B cell (primary cell): ENCODE data around the gene CPED1. TPM values are rescaled to one million over a fixed set of nuclear protein-coding genes. Genes with fewer than 3 reads are reported as not detected.
A peak's percentile ranks its signal among the peaks of the same experiment; 100 is the strongest.

Experiments
- ATAC-seq: fragments of 200-7000 bp; cut with Tn5 transposase; one replicate; pipeline ENCODE4 v1.10.0; 2021; ENCODE audit warnings: low read depth, mild to moderate bottlenecking, moderate number of reproducible peaks, moderate library complexity
- CTCF ChIA-PET: fragments of 350-600 bp; sonication (Branson Sonifier 250); formaldehyde crosslinking; loops from one replicate; lab custom pipeline; 2021; ENCODE audit warnings: antibody characterized with exemption, inconsistent platforms; lab: Charles Lee
- POLR2A ChIA-PET: fragments of 350-600 bp; sonication (Branson Sonifier 250); formaldehyde crosslinking; loops from one replicate; lab custom pipeline; 2021; ENCODE audit warnings: antibody characterized with exemption; lab: Charles Lee
- DNase-seq: peaks from one replicate; pipeline ENCODE4 v3.0.0; 2013
- H2AFZ ChIP-seq: 2 replicates; pipeline ENCODE4 v1.6.1; 2012; ENCODE audit warnings: mild to moderate bottlenecking, low read depth, low read length; ENCODE audit not compliant: insufficient read depth, poor library complexity, severe bottlenecking
- H3K27ac ChIP-seq, 2 donors: 1 replicate in 1 of 2; 2 replicates in 1 of 2; pipeline ENCODE4 v1.5.1; 2012 to 2013; ENCODE audit warnings: low read length in 2 of 2, mild to moderate bottlenecking in 2 of 2, moderate library complexity in 1 of 2
- H3K27me3 ChIP-seq, 4 experiments: fragments of 200-600 bp in 1 of 4; sonication (generic) in 1 of 4; replicated peaks in 1 of 4; 1 replicate in 2 of 4; 2 replicates in 2 of 4; pipeline versions ENCODE4 v1.6.1 to v1.7.0; 2013 to 2016; ENCODE audit warnings: low read length in 3 of 4, mild to moderate bottlenecking in 2 of 4, mixed read lengths in 1 of 4, moderate library complexity in 1 of 4; ENCODE audit not compliant: insufficient read depth in 4 of 4, control insufficient read depth in 3 of 4; ENCODE audit errors: control extremely low read depth in 1 of 4
- H3K36me3 ChIP-seq, 2 experiments: replicated peaks in 1 of 2; 1 replicate in 1 of 2; 2 replicates in 1 of 2; pipeline versions ENCODE4 v1.6.1 to v1.7.1; 2013; ENCODE audit warnings: low read length in 1 of 2; ENCODE audit not compliant: insufficient read depth in 2 of 2, control insufficient read depth in 1 of 2; ENCODE audit errors: control extremely low read depth in 1 of 2, extremely low read depth in 1 of 2
- H3K4me1 ChIP-seq, 2 donors: fragments of 200-600 bp in 1 of 2; sonication (generic) in 1 of 2; 1 replicate in 1 of 2; 2 replicates in 1 of 2; pipeline versions ENCODE4 v1.5.1 to v1.6.1; 2013 to 2017; ENCODE audit warnings: low read length in 2 of 2; ENCODE audit not compliant: control insufficient read depth in 2 of 2, insufficient read depth in 2 of 2
- H3K4me2 ChIP-seq: replicated peaks from 2 replicates; pipeline ENCODE3; 2012; ENCODE audit warnings: mild to moderate bottlenecking, low read depth, low read length; ENCODE audit not compliant: poor library complexity, severe bottlenecking
- H3K4me3 ChIP-seq, 5 experiments: fragments of 200-600 bp in 1 of 5; sonication (generic) in 1 of 5; 1 replicate in 3 of 5; 2 replicates in 2 of 5; pipeline versions ENCODE4 v1.5.1 to v1.7.0; 2011 to 2016; ENCODE audit warnings: low read length in 4 of 5, mild to moderate bottlenecking in 4 of 5, low read depth in 2 of 5, control low read depth in 1 of 5, moderate library complexity in 1 of 5; ENCODE audit not compliant: insufficient read depth in 1 of 5; ENCODE audit errors: control extremely low read depth in 1 of 5, extremely low read depth in 1 of 5
- H3K79me2 ChIP-seq: fragments of 200-600 bp; sonication (generic); one replicate; pipeline ENCODE4 v1.6.0; 2016; ENCODE audit warnings: low read length; ENCODE audit not compliant: control insufficient read depth, insufficient read depth
- H3K9ac ChIP-seq: fragments of 200-600 bp; sonication (generic); 2 replicates; pipeline ENCODE4 v1.6.1; 2017; ENCODE audit warnings: mild to moderate bottlenecking, low read length, moderate library complexity
- H3K9me3 ChIP-seq, 3 donors: one replicate each; pipeline versions ENCODE4 v1.6.1 to v1.7.1; 2013; ENCODE audit warnings: low read length in 2 of 3; ENCODE audit not compliant: control insufficient read depth in 2 of 3, insufficient read depth in 1 of 3; ENCODE audit errors: control extremely low read depth in 1 of 3
- H4K20me1 ChIP-seq: 2 replicates; pipeline ENCODE4 v1.6.0; 2012; ENCODE audit warnings: mild to moderate bottlenecking, low read length; ENCODE audit not compliant: insufficient read depth, control insufficient read depth, poor library complexity, severe bottlenecking
- H3K27ac Mint-ChIP-seq: one replicate; pipeline ENCODE4 v1.8.0; 2021; ENCODE audit warnings: mixed read lengths
- H3K27me3 Mint-ChIP-seq: one replicate; pipeline ENCODE4 v1.8.0; 2021; ENCODE audit warnings: mixed read lengths
- H3K4me1 Mint-ChIP-seq: one replicate; pipeline ENCODE4 v1.8.0; 2021; ENCODE audit warnings: mixed read lengths
- H3K4me3 Mint-ChIP-seq: one replicate; pipeline ENCODE4 v1.8.0; 2021; ENCODE audit warnings: mixed read lengths
- H3K9me3 Mint-ChIP-seq: one replicate; pipeline ENCODE4 v1.8.0; 2022; ENCODE audit warnings: mixed read lengths; ENCODE audit not compliant: insufficient read depth
- EZH2 ChIP-seq: IDR thresholded peaks from 2 replicates; pipeline ENCODE4 v1.6.1; 2012; ENCODE audit warnings: borderline replicate concordance, low read depth, mild to moderate bottlenecking, moderate library complexity, low read length; ENCODE audit not compliant: insufficient read depth, poor library complexity, severe bottlenecking
- WGBS: methylation state at CpG from one replicate; pipeline ENCODE4 v1.1.5; 2013; ENCODE audit warnings: missing lambda C conversion rate; ENCODE audit not compliant: insufficient coverage; 5-methylcytosine and 5-hydroxymethylcytosine counted together
- intact Hi-C: fragments of 100-400 bp; cut with micrococcal nuclease; formaldehyde crosslinking; loops from one replicate; pipeline ENCODE4 v1.10.0; 2022
- polyA plus RNA-seq: library from polyadenylated mRNA; depleted of rRNA; stranded (reverse); fragments of >200 nt; gene quantifications from 2 replicates; pipeline ENCODE4 v1.2.3, GENCODE V29; 2012
- total RNA-seq, 2 donors: library from RNA; stranded (reverse); fragments of 120-200 nt in 1 of 2; gene quantifications; 1 replicate in 1 of 2; 2 replicates in 1 of 2; pipeline versions ENCODE4 v1.2.3 to v1.2.4, GENCODE V29; 2013 to 2022
- TF ChIP-seq, protein P1 (sequence below): fragments of 200-600 bp; IDR thresholded peaks from one replicate; pipeline ENCODE4 v1.8.0; 2022; ENCODE audit warnings: antibody characterized with exemption, mild to moderate bottlenecking

Gene CPED1
- total and polyA plus RNA-seq, 2 donors (not counting 1 experiment from before 2014, with no cell fraction given), result 0.44 to 3.8 TPM

DNA sequence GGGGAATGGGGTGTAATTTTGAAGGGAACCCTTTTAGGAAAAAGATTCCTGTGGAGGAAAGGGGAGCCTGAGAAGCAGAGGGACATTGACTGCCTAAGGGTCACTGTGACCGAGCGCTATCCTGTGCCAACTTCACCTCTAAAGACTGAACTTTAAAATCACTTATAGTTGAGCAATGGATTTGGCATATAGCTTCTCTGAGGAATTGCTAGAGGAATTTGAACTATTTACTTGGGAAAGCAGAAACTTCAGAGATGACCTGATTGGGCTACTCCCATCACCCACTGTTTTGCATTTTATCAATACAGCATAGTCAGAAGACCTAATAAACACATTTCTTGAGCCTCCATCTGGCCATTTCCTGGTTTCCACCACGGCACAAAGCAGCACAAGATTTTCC lies 316.6 kb downstream of the CPED1 start:
- peaks cover 24 to 26% of the 10 kb centered on the region in 2 donors for H3K4me1 ChIP-seq
- ATAC-seq (no peak), DNase-seq (no peak)
- Mint-ChIP-seq H3K27ac (no peak overlapping the region), H3K9me3 (no peaks in the 10 kb centered on the region), H3K27me3 (no peaks in the 10 kb centered on the region), H3K4me1 (peaks cover 50% of the 10 kb centered on the region), H3K4me3 (no peak overlapping the region)
- POLR2A ChIA-PET, result interaction anchor here (1.1 kb wide), 1 partner anchor 9 kb away, joined by 3 read pairs; no protein-coding TSS in a partner anchor
- H3K9me3 ChIP-seq, result peaks cover 0 to 4% (median 1%) of the 10 kb centered on the region in 3 donors
- no CpG with 5 or more reads among the region's 3 CpGs for WGBS
- H3K36me3 ChIP-seq, result no peaks in the 10 kb centered on the region
- H4K20me1 ChIP-seq, result no peaks in the 10 kb centered on the region
- TF ChIP-seq, protein P1, sequence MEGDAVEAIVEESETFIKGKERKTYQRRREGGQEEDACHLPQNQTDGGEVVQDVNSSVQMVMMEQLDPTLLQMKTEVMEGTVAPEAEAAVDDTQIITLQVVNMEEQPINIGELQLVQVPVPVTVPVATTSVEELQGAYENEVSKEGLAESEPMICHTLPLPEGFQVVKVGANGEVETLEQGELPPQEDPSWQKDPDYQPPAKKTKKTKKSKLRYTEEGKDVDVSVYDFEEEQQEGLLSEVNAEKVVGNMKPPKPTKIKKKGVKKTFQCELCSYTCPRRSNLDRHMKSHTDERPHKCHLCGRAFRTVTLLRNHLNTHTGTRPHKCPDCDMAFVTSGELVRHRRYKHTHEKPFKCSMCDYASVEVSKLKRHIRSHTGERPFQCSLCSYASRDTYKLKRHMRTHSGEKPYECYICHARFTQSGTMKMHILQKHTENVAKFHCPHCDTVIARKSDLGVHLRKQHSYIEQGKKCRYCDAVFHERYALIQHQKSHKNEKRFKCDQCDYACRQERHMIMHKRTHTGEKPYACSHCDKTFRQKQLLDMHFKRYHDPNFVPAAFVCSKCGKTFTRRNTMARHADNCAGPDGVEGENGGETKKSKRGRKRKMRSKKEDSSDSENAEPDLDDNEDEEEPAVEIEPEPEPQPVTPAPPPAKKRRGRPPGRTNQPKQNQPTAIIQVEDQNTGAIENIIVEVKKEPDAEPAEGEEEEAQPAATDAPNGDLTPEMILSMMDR, result no peak
- no peak for TF ChIP-seq EZH2
- CTCF ChIA-PET, result interaction anchor here (0.7 to 1.0 kb wide), 2 partner anchors 11 to 24 kb away, joined by 3 read pairs; no protein-coding TSS in a partner anchor
- no peaks in the 10 kb centered on the region for H3K27me3 ChIP-seq
- intact Hi-C loops, result no loop called here
- H3K4me2 ChIP-seq, result no peak overlapping the region
- H2AFZ ChIP-seq, result no peak overlapping the region
- no peak overlapping the region for H3K4me3 ChIP-seq
- H3K27ac ChIP-seq, result no peak overlapping the region
- peaks cover 5% of the 10 kb centered on the region for H3K79me2 ChIP-seq
- H3K9ac ChIP-seq, result no peak overlapping the region

DNA sequence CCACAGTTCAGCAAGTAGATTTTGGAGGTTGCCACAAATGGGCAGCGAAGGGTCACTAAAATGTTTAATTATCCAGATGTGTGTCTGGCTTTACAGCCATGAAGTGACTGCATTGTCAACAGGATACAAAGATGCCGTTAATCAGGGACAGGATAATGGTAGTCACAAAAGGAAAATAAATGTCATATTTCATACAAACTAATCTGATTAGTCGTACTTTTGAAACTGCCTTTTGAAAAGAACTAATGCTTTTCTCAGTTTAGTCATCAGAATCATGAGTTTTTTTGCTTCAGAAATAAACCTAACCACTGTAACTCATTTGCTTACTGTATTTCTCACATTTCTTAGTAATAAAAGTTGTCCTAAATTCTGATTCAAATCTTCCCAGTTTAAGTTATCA lies 318.1 kb downstream of the CPED1 start:
- Mint-ChIP-seq H3K9me3 (peaks cover 2% of the 10 kb centered on the region), H3K27me3 (no peaks in the 10 kb centered on the region), H3K4me1 (peaks cover 44% of the 10 kb centered on the region), H3K4me3 (no peak overlapping the region), H3K27ac (peak overlapping the region; percentile 57)
- DNase-seq, result no peak
- ChIA-PET POLR2A (no interaction called here), CTCF (interaction anchor here (1.2 kb wide), 1 partner anchor 126 kb away, joined by 3 read pairs; no protein-coding TSS in a partner anchor)
- no peaks in the 10 kb centered on the region for H3K27me3 ChIP-seq
- H2AFZ ChIP-seq, result no peak overlapping the region
- H3K4me1 ChIP-seq, result peaks cover 15% of the 10 kb centered on the region in 2 donors
- no peak for TF ChIP-seq EZH2
- no peak overlapping the region for H3K4me3 ChIP-seq
- H3K9ac ChIP-seq, result no peak overlapping the region
- ATAC-seq, result no peak
- H3K79me2 ChIP-seq, result peaks cover 5% of the 10 kb centered on the region
- H3K27ac ChIP-seq, result no peak overlapping the region
- no peak overlapping the region for H3K4me2 ChIP-seq
- no CpG with 5 or more reads among the region's 3 CpGs for WGBS
- no peaks in the 10 kb centered on the region for H3K36me3 ChIP-seq
- peaks cover 0 to 4% (median 3%) of the 10 kb centered on the region in 3 donors for H3K9me3 ChIP-seq
- no peaks in the 10 kb centered on the region for H4K20me1 ChIP-seq
- intact Hi-C loops, result no loop called here
